GM19452 (cell line): ENCODE results near the gene OR5D14.

Experiments
- ATAC-seq: cut with Tn5 transposase; IDR thresholded peaks from one replicate; pipeline ENCODE4 v1.9.1; 2021; ENCODE audit not compliant: unreplicated experiment

The OR5D14 gene

GRCh38 chr11:55795256-55795655, at the start of gene OR5D14:
Gene OR5D14 (plus strand): TSS chr11:55795556. CDS start chr11:55795556, 0 bp downstream.
- no peak for ATAC-seq

- no peak for ATAC-seq
Measured at GRCh38 chr11:55773138-55773537, 22.2 kb upstream of the OR5D14 start, which contains the start of gene OR5D13. Gene OR5D13 (plus strand): TSS chr11:55773438. CDS start chr11:55773438, 0 bp downstream.

GRCh38 chr11:55791606-55792005, 3.8 kb upstream of the OR5D14 start:
- ATAC-seq, result no peak

GRCh38 chr11:55793321-55793720, 2.0 kb upstream of the OR5D14 start:
- ATAC-seq, result no peak

GRCh38 chr11:55806248-55806647, 10.9 kb downstream of the OR5D14 start:
- ATAC-seq, result no peak

GRCh38 chr11:55811067-55811466, 15.7 kb downstream of the OR5D14 start, which contains the start of gene OR5L1:
Gene OR5L1 (plus strand): TSS chr11:55811367. CDS start chr11:55811467, 100 bp downstream.
- no peak for ATAC-seq

- no peak for ATAC-seq
Measured at GRCh38 chr11:55819330-55819729, 24.0 kb downstream of the OR5D14 start, which contains the start of gene OR5D18. Gene OR5D18 (plus strand): TSS chr11:55819630. CDS start chr11:55819630, 0 bp downstream.

GRCh38 chr11:55826919-55827318, 31.6 kb downstream of the OR5D14 start, which contains the start of gene OR5L2:
Gene OR5L2 (plus strand): TSS chr11:55827219. CDS start chr11:55827219, 0 bp downstream.
- ATAC-seq, result no peak

- no peak for ATAC-seq
Measured at GRCh38 chr11:55838452-55838851, 43.1 kb downstream of the OR5D14 start, which contains the start of gene OR5D16. Gene OR5D16 (plus strand): TSS chr11:55838752. CDS start chr11:55838752, 0 bp downstream.
